ENCODE measurements around the gene KHDC4. TPM values are rescaled to one million over a fixed set of nuclear protein-coding genes. Genes with fewer than 3 reads are reported as not detected.

KHDC4 gene
- total and polyA plus RNA-seq, 2 of the 4 experiments (the other 2 are of a cell fraction): 28.0 to 29.9 TPM

GRCh38 chr1:155978325-155978972 lies 44.2 kb upstream of the KHDC4 start, which contains the start of gene ARHGEF2:
ARHGEF2 (minus strand) TSS chr1:155978547; CDS start chr1:155978427, 120 bp downstream.
- ChIA-PET POLR2A (ENCODE audit: unreplicated experiment) (interaction anchor here (0.6 to 1.0 kb wide), 6 partner anchors 10 to 76 kb away, joined by 3 to 10 read pairs (median 4); no protein-coding TSS in a partner anchor), CTCF (interaction anchor here (1.2 kb wide), 1 partner anchor 11 kb away, joined by 4 read pairs; no protein-coding TSS in a partner anchor)
- Histone ChIP-seq H3K18ac (ENCODE audit: low read depth, low read length) (peak within 1 kb of the TSS; percentile 91), H4K5ac (ENCODE audit: low read depth, low read length) (peak within 1 kb of the TSS; percentile 74), H3K4me2 (ENCODE audit: low read depth, low read length) (peak within 1 kb of the TSS; percentile 98), H3K27ac (ENCODE audit: insufficient read depth, low read length) (peak within 1 kb of the TSS; percentile 99), H3K27me3 (ENCODE audit: control insufficient read depth, insufficient read depth, low read length) (no peaks in the 10 kb centered on the region), H3K4ac (ENCODE audit: low read depth, low read length) (peak within 1 kb of the TSS; percentile 92), H2AK5ac (ENCODE audit: low read depth, low read length) (peak within 1 kb of the TSS; percentile 95), H3K9me3 (ENCODE audit: control insufficient read depth, insufficient read depth, low read length) (no peaks in the 10 kb centered on the region), H2BK15ac (ENCODE audit: low read depth, low read length) (peak within 1 kb of the TSS; percentile 81; the same call in 2 of the 3 replicates), H2BK20ac (ENCODE audit: low read depth, low read length) (peak within 1 kb of the TSS; percentile 64), H2BK120ac (ENCODE audit: low read depth, low read length) (peak within 1 kb of the TSS; percentile 98), H4K20me1 (ENCODE audit: insufficient read depth, low read length) (peaks cover 42% of the 10 kb centered on the region), H2BK5ac (ENCODE audit: low read depth, low read length, poor library complexity, severe bottlenecking) (peak within 1 kb of the TSS; percentile 93), H2AFZ (replicated peaks; ENCODE audit: low read length, poor library complexity) (peak within 1 kb of the TSS; percentile 79), H3K4me1 (ENCODE audit: control insufficient read depth, insufficient read depth, low read length) (peaks cover 51% of the 10 kb centered on the region), H3K79me1 (ENCODE audit: low read depth in 1 of 2, low read length in 2 of 2) (peaks cover 10 to 82% of the 10 kb centered on the region in 2 experiments; a peak in 3 of 4 replicates), H3K36me3 (ENCODE audit: control insufficient read depth, insufficient read depth, low read length) (peaks cover 11% of the 10 kb centered on the region), H4K8ac (ENCODE audit: low read depth in 2 of 2, low read length in 2 of 2) (peak within 1 kb of the TSS; percentile 70 to 82), H3K9ac (ENCODE audit: low read depth, low read length) (peak within 1 kb of the TSS; percentile 87), H3K4me3 (ENCODE audit: insufficient read depth, low read depth, low read length) (peak within 1 kb of the TSS; percentile 94), H3K14ac (replicated peaks; ENCODE audit: low read depth, low read length) (peak within 1 kb of the TSS; percentile 98), H3K9me1 (ENCODE audit: insufficient read depth, low read length) (peaks cover 35% of the 10 kb centered on the region), H4K91ac (ENCODE audit: insufficient read depth, low read depth, low read length) (peak within 1 kb of the TSS; percentile 98), H3K56ac (ENCODE audit: extremely low read depth, insufficient read depth, low read length) (peak within 1 kb of the TSS; percentile 98), H2AK9ac (replicated peaks; ENCODE audit: low read depth, low read length, poor library complexity) (peak within 1 kb of the TSS; percentile 95), H3K23ac (ENCODE audit: low read depth, low read length) (peak within 1 kb of the TSS; percentile 97)
- dilution Hi-C loops (cut with HindIII; ENCODE audit: low sequenced_read_pairs, unreplicated experiment) (no loop called here), intact Hi-C loops (cut with micrococcal nuclease) (loop anchor here (5.0 kb wide), 1 partner anchor 36 kb away; the partner anchor contains the start of gene RXFP4), in situ Hi-C loops (cut with MboI; ENCODE audit: low sequenced_read_pairs) (no loop called here)
- DNase-seq (peak; percentile 64), ATAC-seq (ENCODE audit: low read depth) (peak; percentile 45)
- WGBS, 2 experiments (ENCODE audit: extremely low coverage in 2 of 2, insufficient read length in 1 of 2): 0% methylated on average over 17 of the region's 52 CpGs; no CpG with 5 or more reads in 1 of the 2 experiments
- no TSS peak for BruUV-seq (replicated peaks)
- TF ChIP-seq MXI1 (IDR thresholded peaks at IDR 0.05; ENCODE audit: borderline replicate concordance, low read depth, low read length) (0 out of 2 replicates have a peak, but pooled peaks have one; percentile 5), POLR2A (IDR thresholded peaks at IDR 0.05; ENCODE audit: low read depth, low read length) (peak; percentile 53; the same call in 1 of the 2 replicates), BHLHE40 (IDR thresholded peaks at IDR 0.05; ENCODE audit: low read depth, low read length) (peak; percentile 60; the same call in 1 of the 2 replicates), CHD1 (IDR thresholded peaks at IDR 0.05; ENCODE audit: low read depth, low read length) (no peak), CTCF (conservative IDR thresholded peaks at IDR 0.05; ENCODE audit: low read depth, low read length) (peak; percentile 30), CEBPB (IDR thresholded peaks at IDR 0.05; ENCODE audit: low read depth, low read length) (no peak), MAZ (IDR thresholded peaks at IDR 0.05; ENCODE audit: borderline replicate concordance, low read depth, low read length) (peak; percentile 7; the same call in 1 of the 2 replicates)

Measured in IMR-90 (cell line).